Thyroid gland (tissue), 4 donors: Measurements from ENCODE around the gene PTCH1.

ENCODE experiments used
- POLR2A ChIP-seq, 2 donors: fragments of 450-650 bp; IDR thresholded peaks; one replicate each; pipeline ENCODE4 v1.6.1; 2017; ENCODE audit warnings: antibody characterized with exemption in 2 of 2, mild to moderate bottlenecking in 2 of 2, moderate library complexity in 1 of 2
- TF ChIP-seq, protein P1 (sequence below), 6 experiments: fragments of 200-600 bp in 3 of 6; fragments of 450-650 bp in 3 of 6; sonication (generic) in 3 of 6; IDR thresholded peaks; one replicate each; pipeline ENCODE4 v1.5.1; 2016 to 2019; ENCODE audit warnings: antibody characterized with exemption in 6 of 6, mild to moderate bottlenecking in 2 of 6, inconsistent platforms in 1 of 6, moderate library complexity in 1 of 6

DNA sequence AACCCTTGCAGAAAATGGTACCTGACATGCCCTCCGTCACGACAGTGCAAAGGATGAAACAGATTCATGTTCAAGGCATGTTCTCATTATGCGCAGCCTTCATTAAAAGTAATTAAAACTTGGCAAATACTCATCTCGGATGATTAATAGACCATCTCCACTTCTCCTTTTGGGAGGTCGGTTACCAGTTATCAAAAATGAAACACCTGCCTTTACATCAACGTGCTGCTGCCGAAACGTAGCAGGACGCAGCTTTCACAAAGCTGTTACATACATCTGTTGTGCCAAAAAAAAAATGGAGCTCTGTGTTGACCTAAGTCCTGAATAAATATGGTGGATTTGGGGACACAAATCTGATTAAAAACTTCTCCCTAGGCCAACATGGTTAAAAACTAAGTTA lies 75.7 kb downstream of the PTCH1 start:
- TF ChIP-seq POLR2A (IDR thresholded peaks at IDR 0.05): no peak
- TF ChIP-seq, protein P1, sequence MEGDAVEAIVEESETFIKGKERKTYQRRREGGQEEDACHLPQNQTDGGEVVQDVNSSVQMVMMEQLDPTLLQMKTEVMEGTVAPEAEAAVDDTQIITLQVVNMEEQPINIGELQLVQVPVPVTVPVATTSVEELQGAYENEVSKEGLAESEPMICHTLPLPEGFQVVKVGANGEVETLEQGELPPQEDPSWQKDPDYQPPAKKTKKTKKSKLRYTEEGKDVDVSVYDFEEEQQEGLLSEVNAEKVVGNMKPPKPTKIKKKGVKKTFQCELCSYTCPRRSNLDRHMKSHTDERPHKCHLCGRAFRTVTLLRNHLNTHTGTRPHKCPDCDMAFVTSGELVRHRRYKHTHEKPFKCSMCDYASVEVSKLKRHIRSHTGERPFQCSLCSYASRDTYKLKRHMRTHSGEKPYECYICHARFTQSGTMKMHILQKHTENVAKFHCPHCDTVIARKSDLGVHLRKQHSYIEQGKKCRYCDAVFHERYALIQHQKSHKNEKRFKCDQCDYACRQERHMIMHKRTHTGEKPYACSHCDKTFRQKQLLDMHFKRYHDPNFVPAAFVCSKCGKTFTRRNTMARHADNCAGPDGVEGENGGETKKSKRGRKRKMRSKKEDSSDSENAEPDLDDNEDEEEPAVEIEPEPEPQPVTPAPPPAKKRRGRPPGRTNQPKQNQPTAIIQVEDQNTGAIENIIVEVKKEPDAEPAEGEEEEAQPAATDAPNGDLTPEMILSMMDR (IDR thresholded peaks at IDR 0.05): no peak
